Karpas-422 (cell line): ENCODE measurements around the gene TMEM217. TPM values are rescaled to one million over a fixed set of nuclear protein-coding genes. Genes with fewer than 3 reads are reported as not detected.

ENCODE experiments used
- DNase-seq: peaks from one replicate; pipeline ENCODE4 v3.0.0-alpha.2; 2015
- H2AFZ ChIP-seq: fragments of 200-600 bp; sonication (generic); 2 replicates; pipeline ENCODE4 v1.6.1; 2014; ENCODE audit warnings: antibody characterized with exemption, low read length, mixed read lengths
- H3K27ac ChIP-seq: fragments of 200-600 bp; sonication (generic); 2 replicates; pipeline ENCODE4 v1.5.1; 2014; ENCODE audit warnings: mild to moderate bottlenecking, low read length, moderate library complexity
- H3K27me3 ChIP-seq: fragments of 200-600 bp; sonication (generic); 2 replicates; pipeline ENCODE4 v1.6.1; 2014; ENCODE audit warnings: low read length, mixed read lengths
- H3K36me3 ChIP-seq: fragments of 200-600 bp; sonication (generic); 2 replicates; pipeline ENCODE4 v1.6.1; 2014; ENCODE audit warnings: low read length, mixed read lengths; ENCODE audit not compliant: insufficient read depth
- H3K4me1 ChIP-seq: fragments of 200-600 bp; sonication (generic); 2 replicates; pipeline ENCODE4 v1.6.1; 2014; ENCODE audit warnings: mild to moderate bottlenecking, low read length, mixed read lengths
- H3K4me2 ChIP-seq: fragments of 200-600 bp; sonication (generic); 2 replicates; pipeline ENCODE4 v1.6.1; 2014; ENCODE audit warnings: low read length, low read depth, mild to moderate bottlenecking; ENCODE audit not compliant: poor library complexity, severe bottlenecking
- H3K4me3 ChIP-seq: fragments of 200-600 bp; sonication (generic); 2 replicates; pipeline ENCODE4 v1.5.1; 2014; ENCODE audit warnings: mild to moderate bottlenecking, antibody characterized with exemption, low read length, mixed read lengths
- H3K79me2 ChIP-seq: fragments of 200-600 bp; sonication (generic); 2 replicates; pipeline ENCODE4 v1.6.1; 2014; ENCODE audit warnings: mild to moderate bottlenecking, low read length, mixed read lengths
- H3K9ac ChIP-seq: fragments of 200-600 bp; sonication (generic); 2 replicates; pipeline ENCODE4 v1.6.0; 2014; ENCODE audit warnings: low read length
- H3K9me2 ChIP-seq: fragments of 200-600 bp; sonication (generic), shearing (Covaris generic); replicated peaks from 2 replicates; pipeline ENCODE4 v1.6.0; 2014; ENCODE audit warnings: mild to moderate bottlenecking, low read length, moderate library complexity; ENCODE audit not compliant: insufficient read depth
- H3K9me3 ChIP-seq: fragments of 300-700, 200-600 bp; sonication (generic); 2 replicates; pipeline ENCODE4 v1.6.1; 2014; ENCODE audit warnings: low read length, mixed read lengths
- H4K20me1 ChIP-seq: fragments of 200-600 bp; sonication (generic); 2 replicates; pipeline ENCODE4 v1.6.1; 2014; ENCODE audit warnings: mild to moderate bottlenecking, antibody characterized with exemption, low read length, low read depth; ENCODE audit not compliant: insufficient read depth
- total RNA-seq: library from RNA; depleted of rRNA; stranded (reverse); fragments of >200 nt; shearing (Covaris generic); gene quantifications from 2 replicates; pipeline ENCODE4 v1.2.3, GENCODE V29; 2014; ENCODE audit warnings: low replicate concordance

Gene TMEM217
- total RNA-seq, 1 experiment from 2014 or later = not detected

DNA sequence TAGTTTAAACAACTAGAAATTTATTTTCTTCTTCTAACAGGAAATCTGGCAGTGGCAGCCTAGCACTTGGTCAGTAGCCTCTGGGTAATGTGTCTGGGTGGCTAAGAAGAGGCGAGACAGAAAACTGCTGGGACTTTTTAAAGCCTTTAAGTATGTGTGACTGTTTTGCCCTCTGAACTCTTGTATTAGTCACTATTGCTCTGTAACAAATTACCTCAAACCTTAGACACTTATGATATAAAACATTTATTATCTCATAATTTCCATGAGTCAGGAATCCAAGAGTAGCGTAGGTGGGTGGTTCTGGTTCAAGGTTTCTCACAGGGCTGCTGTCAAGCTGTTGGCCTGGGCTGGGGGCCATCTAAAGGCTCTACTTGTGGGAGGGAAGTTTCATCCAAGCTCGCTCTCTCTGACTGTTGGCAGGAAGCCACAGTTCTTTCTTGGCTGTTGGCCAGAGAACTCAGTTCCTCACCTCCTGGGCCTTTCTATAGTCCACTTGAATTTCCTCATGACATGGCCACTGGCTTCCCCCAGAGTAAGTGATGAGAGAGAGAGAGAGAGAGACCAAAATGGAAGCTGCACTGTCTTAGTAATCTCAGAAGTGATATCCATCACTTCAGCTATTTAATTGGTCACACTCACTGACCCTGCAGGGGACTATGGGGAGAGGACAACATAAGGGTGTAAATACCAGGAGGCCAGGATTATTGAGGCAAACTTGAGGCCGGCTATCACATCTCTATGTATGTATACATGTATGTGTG, 17.8 kb downstream of the TMEM217 start:
- H3K27ac ChIP-seq = no peak overlapping the region
- H3K79me2 ChIP-seq = no peaks in the 10 kb centered on the region
- H4K20me1 ChIP-seq = no peaks in the 10 kb centered on the region
- 0 out of 2 replicates have a peak, but pooled peaks cover 4% of the 10 kb centered on the region for H3K4me1 ChIP-seq
- no peaks in the 10 kb centered on the region for H3K27me3 ChIP-seq
- H3K4me3 ChIP-seq = no peak overlapping the region
- H3K9ac ChIP-seq = no peak overlapping the region
- no peaks in the 10 kb centered on the region for H3K9me3 ChIP-seq
- H3K36me3 ChIP-seq = no peaks in the 10 kb centered on the region
- no peak overlapping the region for H2AFZ ChIP-seq
- H3K4me2 ChIP-seq = no peak overlapping the region
- DNase-seq = no peak
- no peaks in the 10 kb centered on the region for H3K9me2 ChIP-seq

DNA sequence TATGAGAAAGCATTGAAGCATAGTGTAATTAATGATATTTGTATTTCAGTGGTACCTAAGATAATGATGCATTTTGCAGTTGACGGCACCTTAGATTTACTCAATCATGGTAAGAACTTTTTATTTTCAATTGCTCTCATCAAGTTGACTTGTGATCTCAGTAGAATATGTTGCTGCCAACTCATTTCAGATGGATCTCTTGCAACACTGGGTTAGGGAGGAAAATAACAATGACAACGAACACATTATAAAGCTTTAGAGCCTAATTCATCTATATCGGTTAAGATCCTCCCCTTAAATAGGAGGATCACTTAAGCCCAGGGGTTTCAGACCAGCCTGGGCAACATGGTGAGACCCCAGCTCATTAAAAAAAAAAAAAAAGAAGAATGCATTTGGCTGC, 18.4 kb downstream of the TMEM217 start:
- Histone ChIP-seq H3K9me2 (no peaks in the 10 kb centered on the region), H3K27ac (no peak overlapping the region), H3K4me3 (no peak overlapping the region), H3K36me3 (no peaks in the 10 kb centered on the region), H3K4me1 (0 out of 2 replicates have a peak, but pooled peaks cover 4% of the 10 kb centered on the region), H3K9ac (no peak overlapping the region), H4K20me1 (no peaks in the 10 kb centered on the region), H3K79me2 (no peaks in the 10 kb centered on the region), H3K27me3 (no peaks in the 10 kb centered on the region), H2AFZ (no peak overlapping the region), H3K9me3 (no peaks in the 10 kb centered on the region), H3K4me2 (no peak overlapping the region)
- no peak for DNase-seq

DNA sequence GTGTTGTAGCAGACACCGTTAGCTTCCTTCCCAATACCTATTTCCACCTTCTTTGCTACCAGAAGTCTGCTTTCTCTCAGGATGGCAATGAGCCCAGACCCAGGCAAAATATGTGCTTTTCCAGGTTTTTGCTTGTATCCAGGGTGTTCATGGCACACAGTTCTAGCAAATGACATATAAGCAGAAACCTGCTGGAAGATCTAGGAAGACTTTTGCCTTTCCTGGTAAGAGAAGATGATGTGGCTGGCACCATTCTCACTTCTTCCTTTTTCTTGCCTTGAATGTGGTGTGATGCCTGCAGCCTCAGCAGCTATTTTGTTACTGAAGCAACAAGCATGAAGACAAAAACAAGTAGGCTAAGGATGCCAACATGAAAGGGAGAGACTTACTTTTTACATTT, 19.6 kb downstream of the TMEM217 start:
- Histone ChIP-seq H3K27ac (no peak overlapping the region), H2AFZ (no peak overlapping the region), H3K4me3 (no peak overlapping the region), H3K9me2 (no peaks in the 10 kb centered on the region), H3K4me2 (no peak overlapping the region), H3K79me2 (no peaks in the 10 kb centered on the region), H3K4me1 (0 out of 2 replicates have a peak, but pooled peaks cover 4% of the 10 kb centered on the region), H3K9me3 (no peaks in the 10 kb centered on the region), H3K9ac (no peak overlapping the region), H4K20me1 (no peaks in the 10 kb centered on the region), H3K27me3 (no peaks in the 10 kb centered on the region), H3K36me3 (no peaks in the 10 kb centered on the region)
- no peak for DNase-seq

DNA sequence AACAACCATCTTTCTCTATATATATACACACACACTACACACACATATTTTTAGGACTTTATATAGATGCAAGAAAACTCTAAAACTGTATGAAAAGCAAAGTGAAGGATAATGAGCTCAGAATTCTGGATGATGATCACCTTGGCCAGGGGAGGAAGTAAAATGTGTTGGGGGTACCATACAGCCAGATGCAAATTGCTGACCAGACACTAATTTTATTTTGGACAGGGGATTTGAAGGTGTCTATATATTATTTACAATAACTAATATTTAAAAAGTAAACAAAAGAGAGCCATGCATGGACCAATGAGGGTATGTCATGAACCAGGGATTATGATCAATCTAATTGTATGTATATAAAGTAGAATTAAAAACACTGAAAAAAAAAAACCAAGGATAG, 20.2 kb downstream of the TMEM217 start:
- H3K79me2 ChIP-seq = no peaks in the 10 kb centered on the region
- no peaks in the 10 kb centered on the region for H3K9me2 ChIP-seq
- H3K36me3 ChIP-seq = no peaks in the 10 kb centered on the region
- no peak overlapping the region for H2AFZ ChIP-seq
- H3K9ac ChIP-seq = no peak overlapping the region
- H3K4me2 ChIP-seq = no peak overlapping the region
- H3K4me3 ChIP-seq = no peak overlapping the region
- no peak overlapping the region for H3K27ac ChIP-seq
- no peaks in the 10 kb centered on the region for H3K27me3 ChIP-seq
- H3K9me3 ChIP-seq = no peaks in the 10 kb centered on the region
- H3K4me1 ChIP-seq = 0 out of 2 replicates have a peak, but pooled peaks cover 4% of the 10 kb centered on the region
- no peaks in the 10 kb centered on the region for H4K20me1 ChIP-seq
- no peak for DNase-seq

DNA sequence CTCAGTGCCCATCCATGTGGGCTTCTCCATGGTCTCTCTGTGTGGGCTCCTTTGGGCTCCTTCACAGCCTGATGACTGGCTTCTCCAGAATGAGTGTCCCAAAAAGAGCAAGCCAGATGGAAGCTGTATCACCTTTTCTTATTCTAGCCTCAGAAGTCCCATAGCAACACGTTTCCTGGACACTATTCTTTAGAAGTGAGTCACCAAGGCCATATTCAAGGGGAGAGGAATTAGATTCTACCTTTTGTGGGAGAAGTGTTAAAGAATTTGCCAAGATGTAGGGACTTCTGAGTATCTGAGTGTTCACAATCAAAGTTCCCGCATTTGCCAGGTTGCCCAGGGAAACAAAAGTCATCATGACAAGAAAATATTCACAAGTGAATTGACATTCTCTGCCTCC, 21.0 kb downstream of the TMEM217 start:
- no peaks in the 10 kb centered on the region for H4K20me1 ChIP-seq
- no peaks in the 10 kb centered on the region for H3K79me2 ChIP-seq
- no peaks in the 10 kb centered on the region for H3K36me3 ChIP-seq
- no peaks in the 10 kb centered on the region for H3K27me3 ChIP-seq
- DNase-seq = no peak
- H3K4me2 ChIP-seq = no peak overlapping the region
- no peak overlapping the region for H2AFZ ChIP-seq
- 0 out of 2 replicates have a peak, but pooled peaks cover 4% of the 10 kb centered on the region for H3K4me1 ChIP-seq
- no peak overlapping the region for H3K9ac ChIP-seq
- no peak overlapping the region for H3K27ac ChIP-seq
- H3K9me2 ChIP-seq = no peaks in the 10 kb centered on the region
- no peaks in the 10 kb centered on the region for H3K9me3 ChIP-seq
- H3K4me3 ChIP-seq = no peak overlapping the region

DNA sequence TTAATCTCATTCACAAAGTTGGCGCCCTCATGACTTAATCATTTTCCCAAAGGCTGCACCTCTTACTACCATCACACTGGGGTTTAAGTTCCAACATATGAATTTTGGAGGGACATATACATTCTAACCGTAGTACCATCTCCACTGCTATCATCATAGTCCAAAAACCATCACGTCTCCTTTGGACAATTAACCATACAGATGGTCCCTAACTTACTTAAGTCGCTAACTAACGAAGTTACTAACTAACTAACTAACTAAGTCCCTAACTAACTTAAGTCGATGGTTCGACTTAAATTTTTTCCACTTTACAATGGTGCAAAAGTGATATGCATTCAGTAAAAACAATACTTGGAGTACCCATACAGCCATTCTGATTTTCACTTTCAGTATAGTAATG, 24.4 kb downstream of the TMEM217 start:
- H3K4me2 ChIP-seq = no peak overlapping the region
- H3K27ac ChIP-seq = no peak overlapping the region
- no peaks in the 10 kb centered on the region for H3K9me2 ChIP-seq
- no peaks in the 10 kb centered on the region for H3K79me2 ChIP-seq
- no peak overlapping the region for H3K4me3 ChIP-seq
- no peaks in the 10 kb centered on the region for H3K9me3 ChIP-seq
- no peak overlapping the region for H2AFZ ChIP-seq
- no peaks in the 10 kb centered on the region for H4K20me1 ChIP-seq
- no peak for DNase-seq
- no peaks in the 10 kb centered on the region for H3K27me3 ChIP-seq
- H3K9ac ChIP-seq = no peak overlapping the region
- no peaks in the 10 kb centered on the region for H3K36me3 ChIP-seq
- no peaks in the 10 kb centered on the region for H3K4me1 ChIP-seq

DNA sequence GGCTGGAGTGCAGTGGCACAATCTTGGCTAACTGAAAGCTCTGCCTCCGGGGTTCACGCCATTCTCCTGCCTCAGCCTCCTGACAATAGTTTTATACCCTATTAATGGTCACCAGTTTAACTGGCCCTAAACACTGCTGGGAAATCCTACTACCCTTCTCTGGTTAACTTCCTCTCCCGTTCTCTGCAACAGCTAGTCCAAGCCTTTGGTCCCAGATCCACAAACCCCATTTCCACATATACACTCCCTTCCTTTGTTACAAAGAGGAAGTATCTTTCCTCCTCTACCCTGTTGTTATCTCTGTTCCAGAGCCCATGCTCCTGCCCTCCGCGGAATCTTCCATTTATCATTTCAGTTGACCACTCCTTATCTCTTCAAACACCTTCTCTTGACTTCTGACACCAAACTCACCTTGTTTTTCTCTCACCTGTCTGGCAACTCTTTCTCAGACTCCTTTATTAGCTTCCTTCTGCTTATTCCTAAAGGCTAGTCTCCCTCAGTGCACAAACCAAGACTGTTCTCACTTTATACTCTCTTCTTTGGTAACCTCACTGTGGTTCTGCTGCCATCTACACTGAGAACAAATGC, 25.4 kb downstream of the TMEM217 start:
- Histone ChIP-seq H3K79me2 (no peaks in the 10 kb centered on the region), H3K9me2 (no peaks in the 10 kb centered on the region), H3K27me3 (no peaks in the 10 kb centered on the region), H3K27ac (no peak overlapping the region), H3K9ac (no peak overlapping the region), H3K4me1 (no peaks in the 10 kb centered on the region), H4K20me1 (no peaks in the 10 kb centered on the region), H3K4me3 (no peak overlapping the region), H3K36me3 (no peaks in the 10 kb centered on the region), H3K9me3 (no peaks in the 10 kb centered on the region), H3K4me2 (no peak overlapping the region), H2AFZ (no peak overlapping the region)
- DNase-seq = no peak

DNA sequence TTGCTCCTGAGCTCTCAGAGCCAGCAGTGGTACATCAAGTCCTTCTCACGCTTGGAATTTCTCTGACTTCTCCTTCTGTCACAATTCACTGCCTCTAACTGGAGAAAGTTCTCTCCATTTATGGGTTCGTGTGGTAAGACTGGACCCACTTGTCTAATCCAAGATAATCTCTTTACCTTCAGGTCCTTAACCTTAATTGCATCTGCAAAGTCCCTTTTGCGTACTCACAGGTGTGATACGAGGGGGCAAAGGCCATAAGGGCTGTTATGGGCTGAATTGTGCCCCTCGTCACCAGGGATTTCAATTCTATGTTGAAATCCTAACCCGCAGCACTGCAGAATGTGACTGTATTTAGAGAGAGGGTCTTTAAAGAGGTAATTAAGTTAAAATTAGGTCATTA, 27.8 kb downstream of the TMEM217 start:
- no peaks in the 10 kb centered on the region for H3K9me3 ChIP-seq
- H2AFZ ChIP-seq = no peak overlapping the region
- H4K20me1 ChIP-seq = no peaks in the 10 kb centered on the region
- no peaks in the 10 kb centered on the region for H3K4me1 ChIP-seq
- no peak overlapping the region for H3K4me2 ChIP-seq
- no peak overlapping the region for H3K9ac ChIP-seq
- no peak overlapping the region for H3K27ac ChIP-seq
- H3K79me2 ChIP-seq = no peaks in the 10 kb centered on the region
- no peaks in the 10 kb centered on the region for H3K27me3 ChIP-seq
- no peaks in the 10 kb centered on the region for H3K9me2 ChIP-seq
- H3K36me3 ChIP-seq = no peaks in the 10 kb centered on the region
- DNase-seq = no peak
- H3K4me3 ChIP-seq = no peak overlapping the region
